ENCODE measurements around the gene TARDBP.

The TARDBP gene

DNA sequence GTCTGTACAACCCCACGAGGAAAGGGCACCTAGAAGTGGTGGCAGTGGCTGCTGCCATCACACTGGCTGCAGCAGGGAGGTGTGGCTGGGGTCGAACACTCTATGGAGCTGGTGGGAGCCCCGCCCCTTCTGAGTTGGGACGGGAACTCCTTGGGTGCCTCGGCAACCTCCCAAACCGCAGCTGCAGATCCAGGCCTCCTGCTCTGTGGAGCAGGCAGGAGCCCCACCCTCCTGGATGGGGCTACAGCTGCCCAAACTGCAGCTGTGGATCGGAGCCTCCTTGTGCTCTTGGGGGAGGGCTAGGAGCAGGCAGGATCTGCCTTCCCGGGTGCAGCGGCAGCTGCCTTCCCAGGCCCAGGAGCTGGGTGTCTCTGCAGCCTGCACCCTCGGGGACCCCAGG is 38.9 kb upstream of the TARDBP start:
- Histone ChIP-seq H2AFZ (ENCODE audit: low read length) (no peak overlapping the region), H3K9me3 (ENCODE audit: low read length) (peaks cover 4% of the 10 kb centered on the region; the same call in 1 of the 2 replicates), H3K9ac (ENCODE audit: low read length) (no peak overlapping the region), H3K79me2 (ENCODE audit: insufficient read depth, low read length) (no peaks in the 10 kb centered on the region), H3K4me1 (ENCODE audit: insufficient read depth, low read length, severe bottlenecking) (no peaks in the 10 kb centered on the region), H3K36me3 (ENCODE audit: insufficient read depth, low read length) (no peaks in the 10 kb centered on the region; the same call in 1 of the 2 replicates), H3K9me2 (ENCODE audit: low read depth, low read length) (no peaks in the 10 kb centered on the region), H3F3A (ENCODE audit: insufficient read depth, low read length) (no peaks in the 10 kb centered on the region), H3K27ac (ENCODE audit: low read depth, low read length, poor library complexity, severe bottlenecking) (no peak overlapping the region), H3K4me2 (ENCODE audit: low read length) (no peak overlapping the region), H3K27me3 (ENCODE audit: insufficient read depth, low read length) (peaks cover 9% of the 10 kb centered on the region; the same call in 1 of the 2 replicates), H4K20me1 (ENCODE audit: insufficient read depth, low read length) (no peaks in the 10 kb centered on the region), H3K4me3 (ENCODE audit: low read depth, low read length, poor library complexity, severe bottlenecking) (no peak overlapping the region)
- TF ChIP-seq, protein P1, sequence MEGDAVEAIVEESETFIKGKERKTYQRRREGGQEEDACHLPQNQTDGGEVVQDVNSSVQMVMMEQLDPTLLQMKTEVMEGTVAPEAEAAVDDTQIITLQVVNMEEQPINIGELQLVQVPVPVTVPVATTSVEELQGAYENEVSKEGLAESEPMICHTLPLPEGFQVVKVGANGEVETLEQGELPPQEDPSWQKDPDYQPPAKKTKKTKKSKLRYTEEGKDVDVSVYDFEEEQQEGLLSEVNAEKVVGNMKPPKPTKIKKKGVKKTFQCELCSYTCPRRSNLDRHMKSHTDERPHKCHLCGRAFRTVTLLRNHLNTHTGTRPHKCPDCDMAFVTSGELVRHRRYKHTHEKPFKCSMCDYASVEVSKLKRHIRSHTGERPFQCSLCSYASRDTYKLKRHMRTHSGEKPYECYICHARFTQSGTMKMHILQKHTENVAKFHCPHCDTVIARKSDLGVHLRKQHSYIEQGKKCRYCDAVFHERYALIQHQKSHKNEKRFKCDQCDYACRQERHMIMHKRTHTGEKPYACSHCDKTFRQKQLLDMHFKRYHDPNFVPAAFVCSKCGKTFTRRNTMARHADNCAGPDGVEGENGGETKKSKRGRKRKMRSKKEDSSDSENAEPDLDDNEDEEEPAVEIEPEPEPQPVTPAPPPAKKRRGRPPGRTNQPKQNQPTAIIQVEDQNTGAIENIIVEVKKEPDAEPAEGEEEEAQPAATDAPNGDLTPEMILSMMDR (IDR thresholded peaks at IDR 0.05; ENCODE audit: low read length) = no peak
- TF ChIP-seq EZH2 (IDR thresholded peaks at IDR 0.05; ENCODE audit: borderline replicate concordance, low read length) = no peak

DNA sequence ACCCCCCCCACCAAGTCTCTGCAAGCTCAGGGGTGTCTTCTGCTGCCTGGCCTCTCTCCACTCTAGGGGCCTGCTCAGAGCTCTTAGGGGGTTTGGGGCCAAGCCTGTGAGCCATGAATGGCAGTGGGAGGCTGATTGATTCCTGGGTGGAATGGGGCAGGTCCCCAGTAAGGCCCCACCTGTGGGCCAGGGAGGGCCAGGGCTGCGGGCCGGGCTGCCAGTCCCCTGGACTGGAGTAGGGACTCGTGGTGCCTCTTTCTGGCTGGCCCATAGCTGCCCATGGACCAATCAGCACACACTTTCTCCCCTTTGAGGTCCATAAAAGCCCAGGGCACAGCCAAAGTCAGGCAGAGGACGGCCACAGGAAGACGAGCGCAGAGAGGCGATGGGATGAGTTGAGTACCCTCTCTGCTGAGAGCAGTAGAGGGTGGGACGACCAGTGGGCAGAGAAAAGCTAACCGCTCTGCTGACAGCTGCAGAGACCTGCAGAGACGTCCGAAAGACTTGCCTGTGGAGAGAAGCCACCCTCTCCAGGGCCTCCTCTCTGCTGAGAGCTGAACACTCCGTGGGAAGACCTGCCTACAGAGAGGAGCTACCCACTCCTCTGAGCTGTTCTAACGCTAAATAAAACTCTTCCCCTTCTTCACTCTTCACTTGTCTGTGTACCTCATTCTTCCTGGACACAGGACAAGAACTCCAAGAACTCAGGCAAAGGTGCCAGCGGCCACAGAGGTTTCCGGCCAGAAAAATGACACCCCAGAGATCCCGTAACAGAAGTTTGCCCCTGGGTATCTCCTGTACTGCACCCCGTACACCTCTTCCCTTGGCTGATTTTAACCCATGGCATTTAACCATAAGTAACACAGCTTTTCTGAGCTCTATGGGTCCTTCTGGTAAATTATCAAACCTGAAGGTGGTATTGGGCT is 38.2 kb upstream of the TARDBP start:
- Histone ChIP-seq H3K9ac (ENCODE audit: low read length) (no peak overlapping the region), H3K79me2 (ENCODE audit: insufficient read depth, low read length) (no peaks in the 10 kb centered on the region), H3K9me2 (ENCODE audit: low read depth, low read length) (no peaks in the 10 kb centered on the region), H3K4me2 (ENCODE audit: low read length) (no peak overlapping the region), H3K9me3 (ENCODE audit: low read length) (peaks cover 4% of the 10 kb centered on the region; the same call in 1 of the 2 replicates), H3K27me3 (ENCODE audit: insufficient read depth, low read length) (peaks cover 4% of the 10 kb centered on the region; the same call in 1 of the 2 replicates), H3K4me3 (ENCODE audit: low read depth, low read length, poor library complexity, severe bottlenecking) (no peak overlapping the region), H3K4me1 (ENCODE audit: insufficient read depth, low read length, severe bottlenecking) (no peaks in the 10 kb centered on the region), H2AFZ (ENCODE audit: low read length) (no peak overlapping the region), H3K36me3 (ENCODE audit: insufficient read depth, low read length) (no peaks in the 10 kb centered on the region; the same call in 1 of the 2 replicates), H3K27ac (ENCODE audit: low read depth, low read length, poor library complexity, severe bottlenecking) (no peak overlapping the region), H4K20me1 (ENCODE audit: insufficient read depth, low read length) (no peaks in the 10 kb centered on the region), H3F3A (ENCODE audit: insufficient read depth, low read length) (no peaks in the 10 kb centered on the region)
- TF ChIP-seq EZH2 (IDR thresholded peaks at IDR 0.05; ENCODE audit: borderline replicate concordance, low read length) = no peak
- TF ChIP-seq, protein P1 (IDR thresholded peaks at IDR 0.05; ENCODE audit: low read length) = no peak

DNA sequence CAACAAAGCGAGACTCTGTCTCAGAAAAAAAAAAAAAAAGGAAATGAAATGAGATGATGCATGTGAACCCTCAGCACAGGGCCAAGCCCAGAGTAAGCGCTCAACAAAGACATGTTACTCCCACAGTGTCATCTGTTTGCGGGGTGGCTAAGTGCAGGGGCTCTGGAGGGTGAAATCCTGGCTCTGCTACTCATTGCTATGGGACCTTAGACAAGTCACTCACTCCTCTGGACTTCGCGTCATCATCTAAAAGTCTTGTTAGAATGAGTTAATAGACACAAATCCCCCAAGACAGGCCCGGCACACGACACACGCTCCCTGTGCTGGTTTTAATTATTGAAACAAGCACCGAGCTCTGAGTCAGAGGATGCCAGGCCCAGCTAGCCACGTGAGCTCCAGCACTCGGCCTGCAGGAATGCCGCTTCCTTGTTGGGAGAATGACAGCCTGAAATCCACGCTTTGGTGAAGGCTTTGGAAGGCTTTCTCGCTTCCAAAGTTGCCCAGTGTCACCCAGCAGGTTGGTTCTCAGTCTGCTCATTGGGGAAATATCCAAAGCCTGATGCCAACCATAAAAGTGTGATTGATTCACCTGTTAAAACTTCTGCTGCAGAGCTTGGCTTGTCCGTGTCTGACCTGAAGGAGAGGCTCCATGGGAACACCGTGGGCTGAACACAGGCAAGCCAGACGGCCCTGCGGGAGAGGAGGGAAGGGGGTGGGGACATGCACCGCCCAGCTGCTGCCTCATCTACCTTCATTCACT is 36.7 kb upstream of the TARDBP start:
- Histone ChIP-seq H2AFZ (ENCODE audit: low read length) (no peak overlapping the region), H3K36me3 (ENCODE audit: insufficient read depth, low read length) (no peaks in the 10 kb centered on the region; the same call in 1 of the 2 replicates), H3F3A (ENCODE audit: insufficient read depth, low read length) (no peaks in the 10 kb centered on the region), H3K27ac (ENCODE audit: low read depth, low read length, poor library complexity, severe bottlenecking) (no peak overlapping the region), H3K4me3 (ENCODE audit: low read depth, low read length, poor library complexity, severe bottlenecking) (no peak overlapping the region), H3K9me3 (ENCODE audit: low read length) (peaks cover 4% of the 10 kb centered on the region; the same call in 1 of the 2 replicates), H4K20me1 (ENCODE audit: insufficient read depth, low read length) (no peaks in the 10 kb centered on the region), H3K4me1 (ENCODE audit: insufficient read depth, low read length, severe bottlenecking) (no peaks in the 10 kb centered on the region), H3K9me2 (ENCODE audit: low read depth, low read length) (no peaks in the 10 kb centered on the region), H3K27me3 (ENCODE audit: insufficient read depth, low read length) (no peaks in the 10 kb centered on the region; the same call in 1 of the 2 replicates), H3K79me2 (ENCODE audit: insufficient read depth, low read length) (no peaks in the 10 kb centered on the region), H3K4me2 (ENCODE audit: low read length) (no peak overlapping the region), H3K9ac (ENCODE audit: low read length) (no peak overlapping the region)
- TF ChIP-seq, protein P1 (IDR thresholded peaks at IDR 0.05; ENCODE audit: low read length) = no peak
- no peak for TF ChIP-seq EZH2 (IDR thresholded peaks at IDR 0.05; ENCODE audit: borderline replicate concordance, low read length)

All from OCI-LY1 (cell line).